Prostate gland (tissue), 2 donors: ENCODE measurements around the gene SIRT3.
A peak's percentile ranks its signal among the peaks of the same experiment; 100 is the strongest.

Experiments
- POLR2A ChIP-seq: fragments of 450-650 bp; IDR thresholded peaks from one replicate; pipeline ENCODE4 v1.6.1; 2016; ENCODE audit warnings: antibody characterized with exemption, mild to moderate bottlenecking
- POLR2AphosphoS5 ChIP-seq: sonication (generic); formaldehyde crosslinking; IDR thresholded peaks from one replicate; pipeline ENCODE4 v1.6.1; 2017; ENCODE audit warnings: antibody characterized with exemption
- TF ChIP-seq, protein P1 (sequence below), 4 experiments: fragments of 200-600 bp in 2 of 4; fragments of 450-650 bp in 2 of 4; sonication (generic) in 2 of 4; IDR thresholded peaks; 1 replicate in 3 of 4; 2 replicates in 1 of 4; pipeline ENCODE4 v1.5.1; 2016 to 2019; ENCODE audit warnings: antibody characterized with exemption in 4 of 4, mild to moderate bottlenecking in 2 of 4, moderate library complexity in 2 of 4

DNA sequence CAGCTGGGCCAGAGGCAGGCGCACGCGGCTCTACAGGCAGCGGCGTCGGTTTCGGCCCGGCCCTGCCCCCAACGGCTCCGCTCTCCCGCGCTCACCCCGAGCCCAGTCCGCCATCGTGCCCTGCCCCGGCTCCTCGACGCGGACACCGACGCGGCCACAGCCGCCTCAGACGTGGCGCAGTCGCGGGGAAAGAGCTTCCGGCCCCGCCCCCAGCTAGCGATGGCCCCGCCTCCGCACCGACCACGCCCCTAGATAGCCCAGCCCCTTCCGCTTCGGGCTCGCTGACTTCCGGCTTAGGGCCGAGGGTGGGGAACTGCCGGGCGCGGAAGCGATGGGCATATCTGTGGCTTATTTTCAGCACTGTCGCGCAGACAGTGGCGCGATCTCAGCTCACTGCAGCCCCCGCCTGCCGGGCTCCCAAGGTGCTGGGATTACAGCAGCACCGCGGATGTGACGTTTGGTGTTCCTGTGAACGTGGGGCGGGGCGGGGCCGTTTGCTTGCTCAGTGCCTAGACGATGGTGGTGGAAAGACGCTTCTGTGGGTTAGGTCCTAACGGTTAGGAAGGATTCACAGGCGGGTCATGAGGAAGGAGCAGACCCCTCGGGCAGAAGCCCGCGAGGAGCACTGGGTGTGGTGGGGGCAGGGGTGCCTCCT is 28.8 kb downstream of the SIRT3 start, which contains the start of the genes BET1L and RIC8A:
- TF ChIP-seq, protein P1, sequence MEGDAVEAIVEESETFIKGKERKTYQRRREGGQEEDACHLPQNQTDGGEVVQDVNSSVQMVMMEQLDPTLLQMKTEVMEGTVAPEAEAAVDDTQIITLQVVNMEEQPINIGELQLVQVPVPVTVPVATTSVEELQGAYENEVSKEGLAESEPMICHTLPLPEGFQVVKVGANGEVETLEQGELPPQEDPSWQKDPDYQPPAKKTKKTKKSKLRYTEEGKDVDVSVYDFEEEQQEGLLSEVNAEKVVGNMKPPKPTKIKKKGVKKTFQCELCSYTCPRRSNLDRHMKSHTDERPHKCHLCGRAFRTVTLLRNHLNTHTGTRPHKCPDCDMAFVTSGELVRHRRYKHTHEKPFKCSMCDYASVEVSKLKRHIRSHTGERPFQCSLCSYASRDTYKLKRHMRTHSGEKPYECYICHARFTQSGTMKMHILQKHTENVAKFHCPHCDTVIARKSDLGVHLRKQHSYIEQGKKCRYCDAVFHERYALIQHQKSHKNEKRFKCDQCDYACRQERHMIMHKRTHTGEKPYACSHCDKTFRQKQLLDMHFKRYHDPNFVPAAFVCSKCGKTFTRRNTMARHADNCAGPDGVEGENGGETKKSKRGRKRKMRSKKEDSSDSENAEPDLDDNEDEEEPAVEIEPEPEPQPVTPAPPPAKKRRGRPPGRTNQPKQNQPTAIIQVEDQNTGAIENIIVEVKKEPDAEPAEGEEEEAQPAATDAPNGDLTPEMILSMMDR (IDR thresholded peaks at IDR 0.05) = peak in 2 of 4 experiments; percentile 14 to 21
- TF ChIP-seq POLR2A = peak; percentile 91
- peak; percentile 99 for TF ChIP-seq POLR2AphosphoS5
